SK-N-SH (cell line): ENCODE data around the gene USP34.

Experiments used
- EP300 ChIP-seq, 2 experiments: IDR thresholded peaks; 2 replicates each; pipeline versions ENCODE4 v1.4.0 to v1.6.1; 2012; ENCODE audit warnings: borderline replicate concordance in 1 of 2, low read depth in 1 of 2, low read length in 1 of 2
- MAX ChIP-seq: IDR thresholded peaks from 2 replicates; pipeline ENCODE4 v1.4.0; 2012; ENCODE audit warnings: low read depth
- RFX5 ChIP-seq: IDR thresholded peaks from 2 replicates; pipeline ENCODE4 v1.6.1; 2012; ENCODE audit warnings: mild to moderate bottlenecking, improper control_type of control experiment, low read length
- TAF1 ChIP-seq: IDR thresholded peaks from 2 replicates; pipeline ENCODE4 v1.6.1; 2012; ENCODE audit warnings: low read depth, mild to moderate bottlenecking, low read length, moderate library complexity, borderline replicate concordance
- USF2 ChIP-seq: fragments of 150-350 bp; IDR thresholded peaks from 2 replicates; pipeline ENCODE4 v1.6.1; 2017; ENCODE audit warnings: antibody characterized with exemption, low read length, low read depth, borderline replicate concordance

GRCh38 chr2:61272421-61273070 lies 198.3 kb downstream of the USP34 start:
- TF ChIP-seq EP300 (IDR thresholded peaks at IDR 0.05; ENCODE audit: borderline replicate concordance in 1 of 2, low read depth in 1 of 2, low read length in 1 of 2) (no peak), USF2 (no peak), RFX5 (no peak), MAX (no peak), TAF1 (no peak)
